ENCODE data around the gene NTNG2.

Gene NTNG2

DNA sequence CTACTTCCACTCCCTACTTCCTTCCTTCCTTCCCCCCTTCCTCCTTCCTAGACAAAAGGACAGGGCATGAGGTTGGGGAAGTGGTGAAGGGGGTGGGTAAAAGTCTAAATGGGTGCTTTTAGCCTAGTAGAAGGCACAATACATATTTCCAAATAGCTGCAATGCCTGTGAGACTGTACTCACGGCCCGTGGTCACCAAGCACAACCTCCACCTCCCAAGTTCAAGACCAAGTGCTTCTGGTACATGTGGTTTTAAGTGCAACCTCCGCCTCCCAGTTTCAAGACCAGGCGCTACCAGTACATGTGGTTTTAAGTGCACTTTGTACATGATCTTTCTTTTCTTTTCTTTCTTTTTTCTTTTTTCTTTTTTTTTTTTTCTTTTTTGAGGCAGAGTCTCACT, 14.5 kb upstream of the NTNG2 start:
- FAIRE-seq: no peak

DNA sequence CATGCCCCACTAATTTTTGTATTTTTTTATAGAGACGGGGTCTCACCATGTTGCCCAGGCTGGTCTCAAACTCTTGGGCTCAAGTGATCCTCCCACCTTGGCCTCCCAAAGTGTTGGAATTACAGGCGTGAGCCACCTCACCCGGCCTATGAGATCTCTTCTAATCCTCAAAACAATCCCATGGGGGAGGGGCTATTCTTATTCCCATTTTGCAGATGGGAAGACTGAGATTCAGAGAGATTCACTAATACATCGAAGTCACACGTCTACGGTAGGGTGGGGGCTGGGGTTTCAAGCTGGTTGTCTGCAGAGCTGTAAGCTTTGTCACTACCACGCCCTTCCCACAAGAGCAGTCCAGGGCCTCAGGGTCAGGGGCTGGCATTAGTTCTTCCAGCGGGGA, 14.0 kb upstream of the NTNG2 start:
- no peak for FAIRE-seq

DNA sequence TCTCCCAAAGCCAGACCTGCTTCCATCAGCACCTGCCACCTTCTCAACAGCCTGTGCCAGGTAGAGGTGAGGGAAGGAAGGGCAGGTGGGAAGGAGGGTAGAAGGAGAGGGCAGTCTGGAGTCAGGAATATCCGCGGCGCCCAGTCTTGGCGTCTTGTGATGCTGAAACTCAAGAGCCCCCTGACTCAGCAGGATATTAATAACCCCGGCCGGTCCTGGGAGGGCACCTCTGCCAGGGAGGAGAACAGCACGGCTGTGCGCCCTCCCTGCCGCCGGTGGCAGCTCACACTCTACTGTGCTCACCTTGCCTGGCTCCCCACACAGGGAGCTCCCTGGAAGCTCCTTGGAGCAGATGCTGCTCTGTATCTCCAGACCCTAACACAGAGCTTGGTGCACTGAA, 11.6 kb upstream of the NTNG2 start:
- FAIRE-seq: no peak

DNA sequence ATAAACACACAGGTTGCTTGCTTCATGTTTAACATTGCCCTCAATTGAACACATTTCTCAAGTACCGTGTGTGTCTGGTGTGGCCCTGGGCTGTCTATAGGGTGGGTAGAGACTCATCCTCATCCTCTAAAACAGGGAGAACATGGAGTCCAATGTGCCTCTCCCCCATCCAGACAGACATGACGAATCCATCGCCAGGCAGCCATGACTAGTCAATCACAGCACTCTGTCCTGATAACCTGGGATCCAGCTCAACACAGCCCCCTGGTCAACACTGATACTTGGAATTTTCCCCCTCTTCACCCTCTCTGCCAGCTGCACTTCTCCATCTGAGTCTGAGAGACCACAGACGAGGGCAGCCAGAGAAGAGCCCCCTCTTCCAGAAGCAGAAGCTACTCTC, 10.7 kb upstream of the NTNG2 start:
- FAIRE-seq: no peak

DNA sequence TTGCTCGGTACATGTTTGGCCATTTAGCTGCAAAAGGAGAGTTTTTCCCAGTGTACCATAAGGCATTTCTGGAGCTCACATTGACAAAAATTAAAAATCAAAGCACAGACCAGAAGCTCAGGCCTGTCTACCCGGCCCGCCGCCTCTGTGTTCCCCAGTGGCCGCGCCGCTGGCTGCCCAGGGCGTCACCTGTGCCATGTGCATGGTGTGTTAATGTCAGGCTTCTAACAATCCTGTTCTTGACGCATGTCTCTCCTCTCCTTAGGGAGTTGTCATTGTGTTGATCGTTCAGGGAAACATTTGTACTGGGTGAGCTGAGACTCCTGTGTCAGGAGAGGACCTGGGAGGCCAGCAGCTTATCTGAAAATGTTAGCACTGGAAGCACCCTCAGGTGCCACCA, 9.6 kb upstream of the NTNG2 start:
- FAIRE-seq: no peak

DNA sequence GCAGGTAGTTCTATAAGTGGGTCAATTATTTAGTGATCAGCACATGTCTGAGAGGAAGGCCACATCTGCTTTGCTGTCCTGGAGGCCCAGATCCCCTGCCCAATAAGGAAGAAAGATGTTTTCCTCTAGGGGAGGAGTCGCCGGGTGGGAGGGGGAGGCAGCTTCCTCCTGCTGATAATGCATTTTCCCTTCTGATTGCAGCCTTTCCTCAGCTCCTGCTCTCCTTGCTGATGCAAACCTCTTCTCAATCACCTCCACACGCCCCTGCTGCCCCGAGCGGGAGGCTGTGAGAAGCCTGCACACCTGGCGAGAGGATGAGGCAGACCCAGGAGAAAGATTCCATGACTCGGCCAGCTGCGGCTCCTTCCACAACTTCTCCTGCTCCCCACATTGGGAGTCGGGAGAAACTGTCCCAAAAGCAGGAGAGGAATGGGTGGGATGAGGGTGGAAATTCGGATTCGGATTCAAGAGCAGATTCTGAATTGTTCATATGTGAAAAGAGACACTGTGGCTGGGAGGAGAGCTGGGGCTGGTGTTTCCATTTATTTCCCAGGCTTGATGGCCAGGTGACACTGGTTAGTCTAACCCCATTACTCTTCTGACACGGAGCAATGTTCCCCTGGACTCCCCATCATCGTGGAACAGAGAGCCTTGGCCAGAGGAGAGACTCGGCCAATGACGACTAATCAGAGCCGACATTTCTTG, 6.8 kb upstream of the NTNG2 start:
- FAIRE-seq: no peak

DNA sequence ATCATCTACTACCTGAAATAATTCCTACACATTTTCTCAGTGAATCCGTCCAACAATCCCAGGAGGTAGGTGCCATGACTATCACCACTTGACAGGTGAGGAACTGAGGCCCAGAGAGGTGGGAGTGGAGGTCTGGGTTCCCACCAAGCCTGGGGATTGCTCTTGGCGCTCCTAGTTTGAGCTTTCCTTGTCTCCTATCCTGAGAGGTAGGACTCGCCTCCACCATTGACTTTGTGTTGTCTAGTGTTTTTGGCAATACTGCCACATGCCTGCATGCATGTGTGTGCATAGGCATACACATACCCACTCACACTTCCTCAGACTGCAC, 6.3 kb upstream of the NTNG2 start:
- FAIRE-seq: no peak

DNA sequence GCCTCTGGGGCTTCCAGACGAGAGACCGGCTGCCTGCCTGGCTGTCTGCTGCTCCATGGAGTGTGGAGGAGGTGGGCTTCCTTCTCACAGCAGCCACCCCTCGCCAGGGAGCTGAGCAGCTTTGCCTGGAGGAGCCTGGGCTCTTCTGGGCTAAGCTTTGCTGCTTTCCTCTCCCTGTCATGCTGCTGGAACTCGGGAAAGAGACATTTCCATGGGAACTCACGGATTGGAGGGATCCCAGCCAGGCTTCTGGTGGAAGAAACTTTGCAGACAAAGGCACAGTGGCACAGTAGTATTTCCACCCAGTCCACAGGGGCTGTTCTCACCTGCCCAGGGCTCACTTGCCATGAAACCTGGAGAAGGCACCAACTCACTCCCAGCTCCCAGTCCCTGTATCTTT, 5.6 kb upstream of the NTNG2 start:
- no peak for FAIRE-seq

DNA sequence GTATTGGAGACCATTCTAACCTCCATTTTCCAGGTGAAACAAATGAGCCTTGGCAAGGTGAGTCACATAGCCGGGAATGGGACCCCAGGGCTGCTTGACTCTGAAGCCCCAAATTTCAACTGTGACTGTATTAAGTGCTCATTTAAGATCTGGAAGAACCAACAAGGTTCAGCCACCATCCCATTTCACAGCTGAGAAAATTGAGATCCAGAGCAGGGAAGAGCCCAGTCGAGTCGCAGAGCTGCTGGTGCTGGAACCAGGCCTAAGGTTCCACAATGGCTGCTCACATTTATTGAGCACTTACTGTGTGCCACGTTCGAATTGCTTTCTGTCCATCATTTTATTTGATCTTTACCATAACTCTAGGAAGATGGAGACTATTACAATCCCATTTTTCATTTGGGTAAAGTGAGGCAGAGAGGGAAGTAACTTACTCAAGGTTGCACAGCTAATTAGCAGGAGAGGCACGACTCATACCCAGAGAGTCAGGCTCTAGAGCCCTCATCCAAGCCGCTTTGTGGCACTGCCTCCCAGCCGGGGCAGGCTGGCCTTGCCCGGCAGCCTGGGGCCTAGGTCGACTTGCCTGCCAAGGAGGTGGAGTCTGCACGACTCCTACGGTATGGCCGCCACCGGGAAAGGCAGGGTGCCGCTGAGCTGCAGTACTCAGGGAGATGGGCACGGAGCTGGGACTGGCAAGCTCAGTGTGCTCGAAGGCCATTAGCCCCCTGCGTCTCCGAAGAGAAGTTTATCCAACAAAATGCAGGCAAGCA, 4.3 kb upstream of the NTNG2 start:
- no peak for FAIRE-seq

DNA sequence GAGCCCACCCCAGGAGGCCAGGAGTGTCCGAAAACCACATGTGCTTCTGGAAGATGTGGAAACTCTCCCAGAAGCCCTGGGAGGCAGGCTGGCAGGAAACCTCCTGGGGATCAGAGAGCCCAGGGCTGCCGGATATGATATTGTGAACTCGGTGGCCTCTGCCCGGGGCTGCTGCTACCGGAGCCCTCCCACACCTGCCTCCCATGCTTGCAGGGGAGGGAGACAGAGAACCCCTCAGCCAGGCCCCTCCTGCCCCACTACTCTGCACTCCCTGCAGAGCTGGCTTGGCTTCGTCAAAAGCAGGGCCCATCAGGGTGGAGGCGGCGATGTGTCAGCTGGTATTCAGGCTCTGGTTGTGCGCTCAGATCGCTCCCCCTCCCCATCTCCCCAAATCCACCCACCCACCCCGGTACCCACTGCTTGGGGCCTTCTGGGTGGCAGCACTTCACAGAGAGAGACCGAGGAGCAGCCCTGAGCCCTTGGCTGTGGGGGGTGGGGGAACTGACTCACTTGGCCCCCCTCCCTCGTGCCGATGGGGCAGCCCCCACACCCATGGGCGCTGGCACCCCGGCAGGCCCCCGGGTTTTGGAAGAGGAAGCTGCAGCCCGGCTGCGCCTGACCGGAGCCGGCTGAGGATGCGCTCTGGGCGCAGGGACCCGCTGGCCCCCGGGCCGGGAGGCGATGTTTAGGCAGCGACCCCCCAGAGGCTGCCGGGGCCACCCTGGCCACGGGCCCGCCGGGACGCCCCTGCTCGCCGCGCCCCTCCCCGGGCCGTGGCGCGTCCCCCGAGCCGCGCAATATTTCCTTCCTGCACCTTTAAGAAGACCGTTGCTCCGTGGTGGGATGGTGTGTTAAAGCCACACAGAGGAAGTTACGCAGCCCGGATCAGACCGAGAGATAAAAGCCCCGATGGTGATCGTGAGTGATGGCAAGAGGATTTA, 786 bp upstream of the NTNG2 start:
- FAIRE-seq: no peak

DNA sequence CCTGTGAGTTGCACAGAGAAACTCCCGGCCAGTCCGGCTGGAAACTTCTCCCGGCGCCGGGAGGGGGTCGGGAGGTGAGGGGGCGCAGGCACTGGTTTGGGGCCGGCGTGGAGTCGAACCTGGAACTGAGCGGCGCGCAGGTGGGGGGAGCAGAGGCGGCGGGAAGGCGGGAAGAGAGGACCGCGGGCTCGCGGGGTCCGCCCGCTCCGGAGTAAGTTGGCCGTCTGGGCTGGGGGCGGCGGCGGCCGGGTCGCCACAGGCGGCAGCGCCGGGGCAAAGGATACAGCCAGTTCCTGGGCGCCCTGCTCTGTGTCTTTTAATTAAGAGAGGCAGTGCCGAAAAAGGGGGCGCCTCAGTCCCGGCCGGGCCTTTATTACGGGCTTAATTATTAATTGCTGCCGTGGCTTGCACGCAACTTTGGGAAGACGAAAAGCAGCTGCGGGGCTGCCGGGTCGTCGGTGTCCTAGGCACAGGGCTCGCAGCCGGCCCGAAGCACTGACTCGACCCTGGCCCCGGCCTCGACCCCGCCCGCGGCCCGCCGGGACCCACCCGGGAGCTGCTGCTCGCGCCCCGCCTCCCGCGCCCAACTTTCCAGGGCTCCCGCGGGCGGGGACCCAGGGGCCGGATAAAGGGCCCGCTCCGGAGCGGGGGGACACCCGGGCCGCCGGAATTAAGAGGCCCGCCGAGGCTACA, 1.1 kb downstream of the NTNG2 start:
- no peak for FAIRE-seq

DNA sequence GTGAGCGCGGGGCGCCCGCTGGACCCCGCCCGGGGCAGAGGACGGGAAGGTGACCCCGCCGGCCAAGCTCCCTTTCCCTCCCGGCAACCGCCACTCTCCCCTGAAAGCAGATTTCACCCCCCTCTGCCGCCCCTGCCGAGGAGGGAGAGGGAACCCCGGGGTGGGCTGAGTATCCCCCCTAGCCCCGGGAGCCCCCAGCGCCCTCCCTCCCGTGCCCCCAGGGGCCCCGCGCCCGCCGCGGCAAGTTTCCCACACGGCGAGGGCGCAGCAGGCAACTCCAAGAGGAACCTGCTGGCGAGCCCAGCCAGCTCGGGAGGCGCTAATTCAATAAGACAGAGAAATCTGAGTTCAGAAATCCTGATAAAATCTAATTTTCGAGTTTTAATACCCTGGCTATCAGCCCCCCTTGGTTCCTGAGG, 1.6 kb downstream of the NTNG2 start:
- FAIRE-seq: no peak

DNA sequence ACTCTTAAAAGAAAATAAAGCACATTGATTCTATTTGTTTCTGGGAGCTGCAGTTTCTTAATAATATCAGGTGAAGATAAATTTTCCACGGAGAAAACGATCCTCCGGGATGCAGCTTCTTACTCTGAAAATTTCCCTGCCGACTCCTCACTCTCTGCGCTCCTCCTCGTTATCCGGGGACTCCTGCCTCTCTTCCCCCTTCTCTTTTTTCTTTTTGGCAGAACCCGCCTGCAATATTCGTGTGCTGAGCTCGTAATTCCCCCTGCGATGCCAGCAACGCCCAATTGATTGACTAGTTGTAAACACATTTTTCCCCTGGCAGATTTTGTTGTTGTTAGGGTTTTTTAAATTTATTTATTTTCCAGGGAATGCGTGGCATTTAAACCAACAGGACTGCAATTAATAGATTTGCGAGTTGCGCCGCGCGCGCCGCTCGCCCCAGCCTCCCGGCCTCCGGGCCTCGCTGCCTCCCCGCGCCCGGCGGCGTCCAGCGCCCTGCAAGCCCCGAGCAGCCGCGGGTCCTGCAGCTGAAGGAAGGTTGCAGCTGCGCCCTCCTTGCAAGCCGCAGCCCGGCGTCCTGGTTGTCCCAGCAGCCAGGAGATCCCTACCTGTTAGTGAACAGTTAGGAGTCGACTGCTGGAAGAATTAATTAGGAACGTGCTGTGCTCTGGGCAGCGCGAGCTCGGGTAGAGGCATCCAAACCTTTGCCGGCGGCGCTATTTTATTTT, 2.2 kb downstream of the NTNG2 start:
- FAIRE-seq: no peak

DNA sequence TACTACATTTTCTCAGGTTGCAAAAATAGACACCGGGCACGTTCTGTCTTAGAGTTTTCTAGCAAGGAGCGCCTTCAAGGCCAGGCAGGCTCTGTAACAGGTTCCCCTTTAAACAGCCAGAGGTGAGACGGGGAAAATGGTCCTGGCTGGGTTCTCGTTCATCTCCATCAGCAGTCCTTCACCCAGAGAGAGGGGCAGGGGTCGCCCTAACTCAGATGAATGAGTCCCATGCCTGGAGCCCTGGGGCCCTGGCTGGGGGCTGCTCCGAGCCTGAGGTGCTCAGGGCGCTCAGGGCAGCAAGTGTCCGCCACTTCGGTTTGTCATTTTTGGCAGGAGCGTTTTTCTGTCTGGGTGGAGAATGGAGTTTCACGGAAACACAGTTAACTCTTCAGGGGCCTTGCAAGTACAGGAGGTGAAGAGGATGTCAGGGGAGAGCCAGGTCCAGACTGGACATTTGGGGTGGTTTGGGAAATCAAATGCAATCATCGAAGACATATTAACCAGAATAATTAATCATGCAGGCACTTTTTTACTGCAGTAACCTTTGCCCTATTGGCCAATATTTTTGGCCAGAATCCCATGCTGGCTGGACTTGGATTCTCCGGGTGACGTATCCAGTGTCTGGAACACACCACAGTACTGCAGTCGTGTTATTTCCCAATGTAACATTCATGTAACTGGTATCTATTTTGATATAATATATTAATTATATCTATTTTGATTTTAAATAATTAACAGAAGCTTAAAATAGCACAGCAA, 2.9 kb downstream of the NTNG2 start:
- no peak for FAIRE-seq

DNA sequence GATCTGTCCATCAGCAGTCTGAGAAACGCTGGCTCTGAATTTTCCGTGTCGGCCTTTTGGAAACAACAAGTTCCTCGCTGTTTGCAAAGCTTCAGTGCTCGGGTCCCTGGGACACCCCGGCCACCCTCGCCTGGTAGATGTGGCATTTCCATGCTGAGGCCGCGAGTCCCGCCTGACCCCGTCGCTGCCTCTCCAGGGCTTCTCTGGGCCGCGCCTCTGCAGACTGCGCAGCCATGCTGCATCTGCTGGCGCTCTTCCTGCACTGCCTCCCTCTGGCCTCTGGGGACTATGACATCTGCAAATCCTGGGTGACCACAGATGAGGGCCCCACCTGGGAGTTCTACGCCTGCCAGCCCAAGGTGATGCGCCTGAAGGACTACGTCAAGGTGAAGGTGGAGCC, 4.7 kb downstream of the NTNG2 start:
- FAIRE-seq: no peak

DNA sequence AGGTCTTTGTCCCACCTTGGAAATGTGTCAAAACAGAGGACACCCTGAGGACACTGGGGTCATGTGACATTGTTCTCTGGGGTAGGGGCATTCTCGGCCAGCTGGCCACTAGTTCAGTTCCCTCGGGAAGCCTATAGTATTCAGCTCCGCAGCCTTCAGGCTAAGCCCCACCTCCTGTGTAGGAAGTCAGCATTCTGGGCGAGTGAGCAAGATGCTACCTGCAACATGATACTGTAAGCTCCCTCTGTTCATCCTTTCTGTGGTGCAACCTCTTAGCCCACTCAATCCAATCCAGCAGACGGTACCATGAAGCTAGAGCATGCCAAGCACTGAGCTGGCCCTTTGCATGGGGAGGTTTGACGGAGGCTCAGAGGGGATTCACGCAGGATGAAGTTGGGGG, 5.3 kb downstream of the NTNG2 start:
- FAIRE-seq: no peak

DNA sequence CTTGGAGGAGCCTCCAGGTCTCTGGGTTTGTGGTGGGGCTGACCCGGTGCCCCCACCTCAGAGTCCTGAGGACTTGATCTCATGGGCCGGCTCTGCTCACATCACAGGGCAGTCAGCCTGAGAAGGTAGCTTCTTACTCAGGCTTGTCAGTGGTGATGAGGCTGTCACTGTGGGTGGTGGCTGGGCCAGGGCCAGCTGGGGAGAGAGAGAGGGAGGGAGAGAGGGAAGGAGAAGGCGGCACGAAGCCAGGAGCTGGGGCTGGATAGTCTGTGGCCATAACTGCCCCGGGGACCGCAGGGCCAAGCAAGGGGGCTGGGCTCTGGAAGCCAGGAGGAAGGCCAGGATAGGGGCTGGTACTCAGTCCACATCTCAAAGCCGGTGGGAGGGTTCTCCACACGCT, 6.5 kb downstream of the NTNG2 start:
- FAIRE-seq: no peak

DNA sequence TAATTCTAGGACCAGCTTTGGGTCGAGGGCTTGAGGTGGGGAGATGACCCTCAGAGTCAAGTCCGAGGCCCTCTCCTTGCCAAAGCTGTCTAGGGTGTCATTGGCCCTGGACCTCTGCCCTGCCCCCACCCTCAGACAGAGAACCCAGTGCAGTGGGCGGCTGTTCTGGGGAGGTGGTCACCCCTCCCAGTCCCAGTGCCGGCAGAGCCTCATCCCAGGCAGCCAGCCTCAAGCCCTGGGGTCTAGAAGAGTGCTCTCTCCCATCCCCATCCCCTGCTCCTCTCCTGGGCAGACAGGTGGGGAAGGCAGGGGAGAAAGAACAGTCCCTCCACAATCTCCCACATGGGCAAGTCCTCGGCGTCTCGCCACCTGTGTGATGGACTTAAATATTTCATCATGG, 7.0 kb downstream of the NTNG2 start:
- FAIRE-seq: no peak

DNA sequence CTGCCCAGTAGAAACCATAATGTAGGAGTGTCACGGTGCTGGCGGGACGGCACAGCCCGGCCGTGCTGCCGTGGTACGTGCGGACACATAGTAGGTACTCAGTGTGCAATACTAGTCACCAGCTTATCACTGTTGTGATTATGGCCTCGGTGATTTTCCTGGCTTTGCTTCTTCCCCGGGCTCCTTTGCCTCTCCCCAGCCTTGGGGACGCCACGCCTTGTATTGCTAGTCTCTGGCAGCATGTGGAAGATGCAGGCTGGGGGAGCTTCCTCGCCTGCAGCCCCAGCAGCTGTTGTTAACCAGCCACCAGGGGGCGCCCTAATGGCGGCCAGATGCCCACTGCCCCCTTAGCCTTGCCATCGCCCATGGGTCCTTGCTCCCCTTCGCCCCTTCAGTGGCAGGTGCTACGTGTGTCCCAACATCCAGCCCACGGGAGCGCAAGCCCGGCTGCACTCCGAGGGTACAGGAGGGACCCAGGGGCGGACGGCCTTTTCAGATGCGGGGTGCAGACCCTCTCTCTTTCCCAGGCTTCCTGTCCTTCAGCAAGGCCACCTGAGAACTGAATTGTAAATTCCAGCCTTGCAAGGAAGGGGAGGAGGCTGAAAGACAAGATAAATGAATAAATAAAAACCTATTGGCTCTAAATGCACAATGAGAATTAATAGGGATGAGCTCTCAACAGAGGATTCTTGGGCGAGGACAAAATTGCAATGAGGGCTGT, 8.0 kb downstream of the NTNG2 start:
- FAIRE-seq: no peak

DNA sequence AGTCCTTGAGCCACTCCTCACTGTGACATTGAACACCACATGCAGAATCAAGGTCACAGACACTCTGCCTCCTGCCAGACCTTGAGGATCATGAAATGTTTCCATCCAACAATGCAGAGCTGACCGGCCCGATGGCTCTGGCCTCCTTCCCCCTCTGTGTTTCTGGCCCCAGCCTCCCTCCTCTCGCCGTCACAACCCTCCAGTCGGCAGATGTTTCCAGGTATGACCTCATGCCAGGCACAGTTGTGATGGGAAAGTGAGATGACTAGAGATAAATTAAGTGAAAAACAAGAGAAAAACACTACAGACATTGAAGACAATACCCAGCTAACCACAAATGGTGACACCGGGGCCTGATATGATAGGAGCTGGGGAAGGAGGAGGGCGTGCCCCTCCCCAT, 9.8 kb downstream of the NTNG2 start:
- FAIRE-seq: no peak

DNA sequence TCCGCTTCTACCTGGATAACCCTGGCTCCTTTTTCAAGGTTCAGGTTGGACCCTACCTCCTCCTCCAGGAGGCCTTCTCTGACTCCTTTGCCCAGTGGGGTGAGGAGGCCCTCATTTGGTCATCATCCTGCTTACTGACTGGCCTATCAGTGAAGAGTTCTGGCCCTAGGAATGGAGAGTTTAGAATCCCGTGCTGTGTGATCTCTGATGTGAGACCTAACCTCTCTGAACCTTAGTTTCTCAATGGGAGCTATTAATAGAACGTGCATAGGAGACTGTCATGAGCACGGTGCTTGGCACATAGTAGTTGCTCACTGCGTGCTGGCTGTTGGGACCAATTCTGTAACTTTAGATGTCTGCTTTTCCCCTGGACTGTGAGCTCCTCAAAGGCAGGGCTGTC, 10.3 kb downstream of the NTNG2 start:
- FAIRE-seq: no peak

All from G401.6 (cell line).